HG03175 (cell line): ENCODE measurements around the gene AGPAT2.
"Not testable (repeated sequence)": the region's sequence is repeated elsewhere in the genome, so short reads cannot be mapped to it uniquely, and the experiment has no call there.

Experiments
- ATAC-seq: cut with Tn5 transposase; IDR thresholded peaks from one replicate; pipeline ENCODE4 v1.9.1; 2021; ENCODE audit warnings: mild to moderate bottlenecking, moderate library complexity; ENCODE audit not compliant: unreplicated experiment

Gene AGPAT2

DNA sequence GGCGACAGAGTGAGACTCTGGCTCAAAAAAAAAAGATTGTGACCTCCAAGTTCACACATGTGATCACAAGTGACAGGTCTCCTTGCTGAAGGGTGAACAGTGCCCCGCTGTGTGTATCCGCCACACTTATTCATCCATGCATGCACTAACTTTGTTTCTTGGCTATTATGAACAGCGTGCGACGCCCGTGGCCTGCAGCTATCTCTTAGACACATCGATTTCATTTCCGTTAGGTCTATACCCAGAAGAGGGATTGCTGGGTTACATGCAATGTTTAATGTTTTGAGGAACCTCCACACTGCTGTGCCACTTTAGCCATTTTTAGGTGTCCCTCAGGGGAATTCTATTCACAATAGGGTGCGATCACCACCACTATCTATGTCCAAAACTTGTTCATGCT lies 36.6 kb downstream of the AGPAT2 start:
- peak; percentile 62 for ATAC-seq

DNA sequence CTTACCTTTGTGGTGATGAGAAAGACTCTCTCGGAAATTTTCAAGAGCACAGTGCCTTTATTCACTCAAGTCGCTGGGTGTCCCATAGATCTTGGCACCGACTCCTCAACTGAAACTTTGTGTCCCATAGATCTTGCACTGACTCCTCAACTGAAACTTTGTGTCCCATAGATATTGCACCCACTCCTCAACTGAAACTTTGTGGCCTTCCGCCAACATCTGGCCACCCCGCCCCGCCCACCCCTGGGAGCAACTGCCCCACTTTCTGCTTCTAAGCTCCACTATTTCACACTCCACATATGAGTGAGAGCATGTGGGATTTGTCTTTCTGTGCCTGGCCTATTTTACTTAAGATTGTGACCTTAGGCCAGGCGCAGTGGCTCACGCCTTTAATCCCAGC lies 37.2 kb downstream of the AGPAT2 start:
- ATAC-seq = no peak

DNA sequence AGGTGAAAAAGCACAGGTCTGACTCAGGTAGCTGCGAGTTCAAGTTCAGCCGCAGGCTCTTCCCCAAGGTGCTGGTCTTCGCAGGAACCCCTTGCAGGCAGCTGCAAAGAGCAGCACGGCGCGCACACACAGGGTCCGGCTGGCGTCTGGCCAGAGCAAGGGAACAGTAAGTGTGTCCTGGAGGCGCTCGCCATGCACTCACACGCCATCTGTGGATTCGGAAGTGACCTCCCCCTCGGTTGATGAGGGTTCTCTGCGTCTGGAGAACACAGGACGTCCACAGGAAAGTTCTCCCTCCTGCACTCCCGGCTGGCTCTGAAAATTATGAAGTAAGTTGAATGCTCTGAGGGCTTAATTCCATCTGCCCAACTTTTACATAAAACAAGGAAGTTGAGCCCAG lies 38.5 kb downstream of the AGPAT2 start:
- no peak for ATAC-seq

DNA sequence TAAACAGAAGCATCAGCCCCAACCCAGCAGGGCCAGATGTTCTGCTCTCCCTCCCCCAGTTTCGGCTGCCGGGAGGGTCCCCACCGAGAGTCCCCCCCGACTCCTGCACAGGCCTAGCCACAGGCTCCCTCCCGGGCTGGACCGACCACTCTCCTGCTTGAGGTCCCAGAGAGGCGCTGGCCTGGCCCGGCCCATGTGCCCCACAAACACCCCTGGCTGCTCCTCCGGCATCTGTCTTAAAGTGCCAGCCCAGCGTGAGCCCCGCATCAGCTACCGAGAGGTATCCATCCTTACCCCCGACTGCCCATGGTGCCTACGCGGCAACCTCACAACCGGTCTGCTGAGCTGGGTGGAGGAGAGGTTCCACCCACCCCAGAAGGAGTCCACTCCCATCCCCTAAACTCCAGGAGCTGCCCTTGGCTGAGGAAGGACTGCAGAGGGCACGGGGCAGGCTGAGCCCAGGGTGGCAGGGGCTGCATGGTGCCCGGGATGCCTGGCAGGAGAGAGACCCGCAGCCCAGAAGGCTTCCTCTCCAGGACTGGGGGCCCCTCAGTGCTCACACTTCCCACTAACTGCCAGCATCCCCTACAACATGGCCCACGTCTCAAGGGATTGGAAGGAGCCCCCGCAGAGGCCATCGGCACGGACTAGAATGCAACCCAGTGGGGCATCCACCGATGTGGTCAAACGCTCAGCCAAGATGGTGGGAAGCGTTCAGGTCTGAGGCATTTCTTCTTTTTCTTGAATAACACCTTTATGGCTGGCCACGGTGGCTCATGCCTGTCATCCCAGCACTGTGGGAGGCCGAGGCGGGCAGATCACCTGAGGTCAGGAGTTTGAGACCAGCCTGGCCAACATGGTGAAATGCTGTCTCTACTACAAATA lies 40.2 kb downstream of the AGPAT2 start:
- no peak for ATAC-seq

DNA sequence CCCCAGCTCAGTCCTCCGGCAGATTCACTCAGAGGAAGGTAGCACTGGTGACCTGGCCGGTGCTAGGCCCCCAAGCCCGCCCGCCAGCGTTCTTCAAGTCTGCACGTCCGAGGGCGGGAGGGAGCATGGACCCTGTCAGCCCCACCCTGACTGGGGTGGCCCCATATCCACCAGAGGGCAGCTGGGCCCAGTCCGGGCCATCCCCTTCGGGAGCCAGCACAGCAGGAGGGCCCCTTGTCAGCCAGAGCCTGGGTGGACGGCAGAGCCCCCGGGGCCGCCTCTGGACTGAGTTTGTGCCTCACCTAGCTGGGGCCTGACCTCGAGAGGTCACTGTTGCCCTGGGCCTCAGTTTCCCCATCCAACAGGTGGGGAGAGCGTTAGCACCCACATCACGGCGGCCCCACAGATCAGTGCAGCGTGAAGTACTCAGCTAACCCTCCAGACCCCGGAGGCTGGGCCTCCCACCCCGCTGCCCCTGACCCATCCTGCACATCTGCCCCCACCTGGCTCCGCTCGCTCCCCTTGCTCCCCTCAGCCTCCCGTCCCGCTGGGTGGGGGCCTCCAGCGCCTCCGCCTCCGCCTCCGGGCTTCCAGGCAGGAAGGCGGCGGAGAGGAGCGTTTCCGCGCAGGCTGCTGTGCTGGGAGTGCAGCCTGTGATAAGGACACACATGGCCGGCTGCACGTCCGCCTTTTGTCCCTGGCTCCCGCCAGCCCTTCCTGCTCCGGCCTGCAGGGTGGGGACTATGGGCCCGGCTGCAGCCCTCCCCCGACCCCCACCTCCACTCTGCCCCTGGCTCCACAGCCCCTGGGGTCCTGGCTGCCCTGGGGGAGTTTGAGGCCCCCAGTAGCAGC lies 41.1 kb downstream of the AGPAT2 start:
- ATAC-seq = no peak

DNA sequence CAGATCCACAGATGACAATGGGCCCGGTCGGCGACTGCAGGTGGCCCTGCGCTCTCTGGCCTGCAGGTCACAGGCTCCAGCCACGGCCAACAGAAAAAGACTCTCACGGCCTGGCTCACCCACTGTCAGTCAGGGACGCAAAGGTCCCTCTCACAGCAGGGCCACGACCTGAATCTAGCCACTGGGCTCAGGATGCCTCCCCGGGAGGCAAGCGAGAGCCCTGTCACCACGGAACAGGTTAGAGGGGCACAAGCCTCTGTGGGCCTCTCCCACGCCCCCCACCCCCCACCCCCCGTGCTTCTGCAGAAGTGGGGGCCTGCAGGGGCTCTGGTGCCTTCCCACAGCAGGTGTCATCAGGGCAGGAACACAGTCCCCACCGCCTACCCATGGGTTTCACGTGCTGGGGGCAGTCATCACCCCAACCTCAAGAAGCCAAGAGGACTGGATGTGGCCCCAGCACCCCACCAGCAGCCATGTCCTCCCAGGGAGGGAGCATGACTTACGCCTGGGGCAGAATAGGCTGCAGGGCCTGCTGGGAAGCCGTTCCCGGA lies 41.8 kb downstream of the AGPAT2 start:
- ATAC-seq = no peak

DNA sequence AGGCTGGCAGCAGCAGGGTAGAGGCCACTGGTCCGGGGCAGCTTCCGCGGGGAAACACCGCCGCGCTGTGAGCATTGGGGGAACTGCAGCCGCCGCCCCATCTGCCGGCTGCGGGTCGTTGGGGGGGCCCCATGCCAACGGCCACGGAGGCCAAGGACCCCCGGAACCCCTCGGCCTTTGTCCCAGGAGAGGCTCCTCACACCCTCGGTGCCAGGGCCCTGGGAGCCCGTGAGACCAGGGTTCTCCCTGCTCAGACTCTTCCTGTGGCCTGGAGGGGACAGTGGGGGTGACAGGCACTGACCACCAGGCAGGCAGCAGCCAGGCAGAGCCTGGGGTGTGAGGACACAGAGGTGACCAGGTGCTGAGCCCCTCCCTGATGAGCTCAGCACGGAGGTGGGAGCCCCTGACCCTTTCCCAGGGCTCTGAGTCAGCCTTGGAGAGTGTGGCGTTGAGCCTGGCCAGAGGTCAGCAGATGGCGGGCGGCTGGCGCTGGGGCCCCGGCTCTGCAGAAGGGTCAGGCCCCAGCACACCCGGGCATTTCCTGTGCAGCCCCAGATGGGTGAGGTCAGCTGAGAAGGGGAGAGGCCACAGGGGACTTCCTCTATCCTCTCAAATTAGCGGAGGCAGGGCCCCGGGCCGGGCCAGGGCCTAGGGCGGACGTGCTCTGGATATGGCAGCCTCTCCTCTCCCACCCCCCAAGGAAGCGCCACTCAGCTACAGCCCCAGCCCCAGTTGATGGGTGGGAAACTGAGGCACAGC lies 42.5 kb downstream of the AGPAT2 start:
- ATAC-seq = peak; percentile 60

DNA sequence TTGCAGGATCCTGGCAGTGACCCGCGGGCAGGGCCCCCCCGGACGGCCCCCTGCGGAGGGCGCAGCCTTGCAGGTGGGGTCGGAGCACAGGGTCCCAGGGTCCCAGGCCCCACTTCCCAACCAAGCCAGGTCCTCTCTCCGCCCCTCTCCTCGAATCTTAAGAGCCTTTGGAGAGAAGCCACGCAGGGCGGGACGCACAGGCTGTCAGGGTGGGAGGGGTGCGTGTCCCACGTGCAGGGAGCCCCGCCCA lies 43.0 kb downstream of the AGPAT2 start:
- ATAC-seq = no peak

DNA sequence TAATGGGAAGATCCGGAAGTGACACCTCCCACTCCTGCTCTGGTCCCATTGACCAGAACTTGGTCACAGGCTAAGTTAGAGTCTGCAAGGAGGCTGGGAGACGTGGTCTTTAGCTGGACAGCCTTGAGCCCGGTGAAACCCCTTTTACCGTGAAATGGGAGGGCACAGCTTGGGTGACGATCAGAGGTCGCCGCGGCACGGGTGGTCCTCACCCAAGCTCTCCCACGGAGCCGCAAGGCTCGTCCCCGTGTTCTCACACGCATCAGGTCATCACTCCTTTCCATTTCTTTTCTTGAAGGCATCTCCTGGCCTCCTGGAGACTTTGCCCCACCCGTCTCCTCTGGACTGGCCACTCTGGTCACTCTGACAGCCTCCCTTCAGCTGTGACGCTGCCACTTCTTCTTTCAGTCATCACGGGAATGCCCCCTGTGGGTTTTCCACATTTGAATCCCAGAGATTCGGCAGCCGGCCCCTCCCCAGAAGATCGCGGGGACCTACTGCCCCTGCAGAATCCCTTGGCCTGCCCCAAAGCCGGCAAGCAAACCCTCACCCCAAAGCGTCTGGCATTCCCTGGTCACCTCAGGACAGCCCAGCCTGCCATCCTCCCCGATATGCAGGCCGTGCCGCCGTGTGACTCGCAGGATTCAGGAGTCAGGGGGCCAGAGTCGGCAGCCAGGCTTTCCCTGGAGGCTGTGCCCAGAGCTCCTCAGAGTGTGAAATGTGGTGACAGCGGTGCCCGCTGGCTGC lies 43.5 kb downstream of the AGPAT2 start:
- no peak for ATAC-seq

DNA sequence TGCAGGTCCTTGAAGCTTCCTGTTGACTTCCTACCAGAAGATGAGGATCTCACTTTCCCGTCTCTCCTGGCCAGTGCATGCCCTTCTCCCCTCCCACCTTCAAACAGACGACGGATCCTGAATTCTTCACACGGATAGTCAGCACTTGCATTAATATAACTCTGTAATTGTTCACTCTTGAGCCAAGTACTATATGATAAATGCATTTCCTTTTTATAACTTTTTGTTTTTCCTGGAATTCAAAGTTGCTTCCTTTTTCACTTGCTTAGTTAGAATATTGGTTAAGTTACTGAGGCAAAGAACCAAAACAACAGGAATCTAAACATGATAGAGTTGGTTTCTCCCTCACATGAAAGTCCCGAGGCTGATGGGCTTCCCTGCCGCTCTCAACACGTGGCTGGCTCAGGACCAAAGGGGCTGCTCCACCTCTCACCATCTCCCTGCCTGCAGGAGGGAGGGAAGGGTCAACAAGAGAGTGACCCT lies 44.8 kb downstream of the AGPAT2 start:
- no peak for ATAC-seq

DNA sequence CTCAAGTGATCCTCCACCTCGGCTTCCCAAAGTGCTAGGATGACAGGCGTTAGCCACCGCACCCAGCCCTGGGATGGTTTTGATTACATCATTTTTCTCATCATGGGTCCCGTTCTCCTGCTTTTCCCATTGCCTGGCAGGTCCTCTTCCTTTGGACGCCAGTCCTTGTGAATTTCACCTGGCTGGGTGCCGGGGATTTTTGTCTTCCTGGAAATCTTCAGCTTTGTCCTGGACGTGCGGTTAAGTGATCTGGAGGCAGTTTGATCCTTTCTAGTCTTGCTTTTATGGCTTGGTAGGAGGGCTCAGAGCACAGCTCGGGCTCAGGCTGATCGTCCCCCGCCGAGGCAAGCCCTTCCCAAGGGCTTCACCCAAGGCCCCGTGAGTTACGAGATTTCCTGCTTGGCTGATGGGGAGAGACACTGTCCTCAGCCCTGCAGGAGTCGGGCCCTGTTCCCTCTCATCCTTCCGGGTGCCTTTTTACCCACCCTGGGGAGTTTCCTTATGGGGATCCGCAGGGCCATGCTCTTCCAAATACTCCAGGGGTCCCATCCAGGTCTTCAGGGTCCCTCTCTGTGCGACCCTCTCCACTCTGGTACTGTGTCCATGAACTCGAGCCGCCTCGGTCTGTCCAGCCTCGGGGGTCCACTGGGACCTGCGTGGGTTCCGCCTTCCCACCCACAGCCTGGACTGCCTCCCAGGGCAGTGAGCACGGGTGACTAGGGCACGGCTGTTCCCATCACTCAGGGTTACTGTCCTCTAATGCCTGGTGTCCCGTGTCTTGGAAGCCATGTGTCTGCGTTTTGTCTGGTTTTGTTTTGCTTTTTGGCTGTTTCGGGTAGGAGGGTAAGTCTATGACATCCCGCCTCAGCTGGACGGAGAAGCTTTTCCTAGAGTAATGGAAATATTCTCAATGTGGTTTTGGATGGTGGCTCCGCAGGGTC lies 46.8 kb downstream of the AGPAT2 start:
- no peak for ATAC-seq

DNA sequence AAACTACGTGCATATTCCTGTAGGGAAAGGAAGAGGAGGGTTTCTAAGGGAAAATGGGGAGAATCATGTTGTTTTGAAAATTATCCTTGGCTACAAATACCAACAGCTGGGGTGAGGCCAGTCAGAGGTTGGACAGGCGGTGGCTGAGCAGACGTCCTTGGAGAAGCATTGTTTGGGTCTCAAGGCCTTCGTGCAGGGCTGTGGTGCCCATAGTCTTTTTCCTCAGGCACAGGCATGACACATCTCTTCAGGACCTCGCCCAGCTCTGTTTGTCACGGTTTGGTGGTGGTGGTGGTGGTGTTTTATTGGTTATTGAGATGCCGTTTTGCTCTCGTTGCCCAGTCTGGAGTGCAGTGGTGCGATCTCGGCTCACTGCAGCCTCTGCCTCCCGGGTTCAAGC lies 52.4 kb downstream of the AGPAT2 start:
- ATAC-seq = no peak

DNA sequence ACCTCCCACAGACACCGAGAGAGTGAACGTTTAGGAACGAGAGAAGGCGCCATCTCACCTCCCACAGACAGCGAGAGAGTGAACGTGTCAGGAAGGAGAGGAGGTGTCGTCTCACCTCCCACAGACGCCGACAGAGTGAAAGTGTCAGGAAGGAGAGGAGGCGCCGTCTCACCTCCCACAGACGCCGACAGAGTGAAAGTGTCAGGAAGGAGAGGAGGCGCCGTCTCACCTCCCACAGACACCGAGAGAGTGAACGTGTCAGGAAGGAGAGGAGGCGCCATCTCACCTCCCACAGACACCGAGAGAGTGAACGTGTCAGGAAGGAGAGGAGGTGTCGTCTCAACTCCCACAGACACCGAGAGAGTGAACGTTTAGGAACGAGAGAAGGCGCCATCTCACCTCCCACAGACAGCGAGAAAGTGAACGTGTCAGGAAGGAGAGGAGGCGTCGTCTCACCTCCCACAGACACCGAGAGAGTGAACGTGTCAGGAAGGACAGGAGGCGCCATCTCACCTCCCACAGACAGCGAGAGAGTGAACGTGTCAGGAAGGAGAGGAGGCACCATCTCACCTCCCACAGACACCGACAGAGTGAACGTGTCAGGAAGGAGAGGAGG lies 54.7 kb downstream of the AGPAT2 start:
- not testable (repeated sequence) for ATAC-seq

DNA sequence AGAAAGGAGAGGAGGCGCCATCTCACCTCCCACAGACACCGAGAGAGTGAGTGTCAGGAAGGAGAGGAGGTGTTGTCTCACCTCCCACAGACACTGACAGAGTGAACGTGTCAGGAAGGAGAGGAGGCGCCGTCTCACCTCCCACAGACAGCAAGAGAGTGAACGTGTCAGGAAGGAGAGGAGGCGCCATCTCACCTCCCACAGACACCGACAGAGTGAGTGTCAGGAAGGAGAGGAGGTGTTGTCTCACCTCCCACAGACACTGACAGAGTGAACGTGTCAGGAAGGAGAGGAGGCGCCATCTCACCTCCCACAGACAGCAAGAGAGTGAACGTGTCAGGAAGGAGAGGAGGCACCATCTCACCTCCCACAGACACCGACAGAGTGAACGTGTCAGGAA lies 55.2 kb downstream of the AGPAT2 start:
- ATAC-seq = not testable (repeated sequence)

DNA sequence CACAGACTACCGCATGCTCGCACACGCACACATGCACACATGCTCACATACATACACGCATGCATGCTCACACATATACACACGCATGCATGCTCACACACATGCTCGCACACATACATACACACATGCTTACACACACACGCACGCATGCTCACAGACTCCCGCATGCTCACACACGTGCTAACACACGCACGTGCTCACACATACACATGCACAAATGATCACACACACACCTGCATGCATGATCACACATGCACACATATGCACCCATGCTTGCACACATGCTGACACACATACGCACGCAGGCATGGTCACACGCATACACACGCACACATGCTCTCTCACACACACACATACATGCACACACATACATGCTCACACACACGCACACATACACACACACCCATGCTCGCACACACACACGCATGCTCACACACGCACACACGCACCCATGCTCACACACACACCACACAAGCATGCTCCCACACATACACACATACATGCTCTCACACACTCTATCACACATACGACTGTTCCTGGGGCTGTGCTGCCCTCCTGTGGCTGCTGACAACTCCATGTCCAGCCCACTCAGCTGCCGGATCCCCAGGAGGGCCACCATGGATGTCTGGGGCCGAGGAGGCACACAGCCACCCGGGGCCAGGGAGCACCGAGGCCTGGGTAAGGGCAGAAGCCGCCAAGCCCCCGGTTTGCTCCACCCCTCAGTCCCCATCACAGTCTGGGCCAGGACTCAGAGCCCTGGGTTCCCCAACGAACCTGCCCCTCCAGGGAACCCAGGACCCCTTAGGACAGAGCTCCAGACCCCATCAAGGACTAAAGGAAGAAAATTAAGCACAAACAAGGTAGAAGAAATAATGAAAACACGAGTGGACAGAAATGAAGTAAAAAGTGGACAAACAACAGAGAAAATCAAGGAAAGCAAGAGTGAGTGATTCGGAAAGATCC lies 55.9 kb downstream of the AGPAT2 start:
- no peak for ATAC-seq

DNA sequence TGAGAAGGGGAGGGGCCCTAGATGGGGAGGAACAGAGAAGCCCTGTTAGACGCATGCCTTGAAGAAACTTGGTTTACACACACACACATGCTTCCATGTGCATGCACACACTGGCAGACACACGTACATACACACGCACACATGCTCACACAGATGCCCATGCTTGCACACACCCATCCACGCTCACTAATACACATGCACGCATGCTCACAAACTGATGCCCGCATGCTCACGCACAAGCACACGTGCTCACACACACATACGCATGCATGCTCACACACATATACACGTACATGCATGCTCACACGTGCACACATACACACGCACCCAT lies 56.6 kb downstream of the AGPAT2 start:
- no peak for ATAC-seq

DNA sequence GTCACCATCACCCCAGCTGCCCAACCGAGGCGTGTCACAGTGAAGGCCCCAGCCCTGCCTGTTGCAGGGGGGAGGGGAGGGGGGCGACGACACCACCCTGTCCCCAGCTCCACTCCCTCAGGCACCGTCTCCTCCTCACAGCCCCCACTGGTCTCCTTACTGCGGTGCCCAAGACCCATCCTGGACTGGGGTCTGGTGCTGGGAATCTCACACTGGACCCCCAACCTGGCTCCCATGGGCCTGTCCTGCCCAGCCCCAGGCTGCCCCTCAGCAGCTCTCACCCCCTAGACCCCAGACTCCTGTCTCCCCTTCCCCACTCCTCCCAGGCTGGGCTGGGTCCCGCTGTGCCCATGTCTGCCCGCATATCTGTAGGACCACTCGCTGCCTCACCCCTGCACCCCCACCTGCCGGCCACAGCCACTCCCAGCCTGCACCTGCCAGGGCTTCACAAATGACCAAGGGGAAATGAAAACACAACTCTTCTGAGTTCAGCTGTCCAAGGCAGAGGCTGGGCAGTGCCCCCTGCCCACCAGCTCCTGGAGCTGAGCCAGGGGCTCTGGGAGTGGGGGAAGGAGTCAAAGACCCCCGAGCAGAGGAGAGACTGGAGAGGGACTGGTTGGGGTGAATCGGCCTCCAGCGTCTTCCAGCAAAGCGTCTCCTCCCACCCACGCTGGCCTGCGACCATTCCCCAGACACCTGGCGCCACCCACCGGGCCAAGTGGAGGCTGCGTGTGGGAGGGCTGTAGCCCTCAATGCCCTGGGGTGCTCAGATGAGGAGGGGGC lies 57.2 kb downstream of the AGPAT2 start:
- no peak for ATAC-seq
